HG02943 (cell line): ENCODE data around the gene FBXL17.

Experiments
- ATAC-seq: cut with Tn5 transposase; IDR thresholded peaks from one replicate; pipeline ENCODE4 v1.9.1; 2021; ENCODE audit warnings: mild to moderate bottlenecking, low read depth, moderate library complexity; ENCODE audit not compliant: unreplicated experiment

The FBXL17 gene

GRCh38 chr5:107968406-107968843 lies 413.5 kb downstream of the FBXL17 start:
- ATAC-seq, result no peak

- ATAC-seq, result no peak
Measured at GRCh38 chr5:107966201-107966600, 415.7 kb downstream of the FBXL17 start.

GRCh38 chr5:107964722-107965121 lies 417.2 kb downstream of the FBXL17 start:
- ATAC-seq, result no peak

- no peak for ATAC-seq
Measured at GRCh38 chr5:107959573-107960279, 422.2 kb downstream of the FBXL17 start.

GRCh38 chr5:107958861-107959260 lies 423.0 kb downstream of the FBXL17 start:
- ATAC-seq, result no peak

DNA sequence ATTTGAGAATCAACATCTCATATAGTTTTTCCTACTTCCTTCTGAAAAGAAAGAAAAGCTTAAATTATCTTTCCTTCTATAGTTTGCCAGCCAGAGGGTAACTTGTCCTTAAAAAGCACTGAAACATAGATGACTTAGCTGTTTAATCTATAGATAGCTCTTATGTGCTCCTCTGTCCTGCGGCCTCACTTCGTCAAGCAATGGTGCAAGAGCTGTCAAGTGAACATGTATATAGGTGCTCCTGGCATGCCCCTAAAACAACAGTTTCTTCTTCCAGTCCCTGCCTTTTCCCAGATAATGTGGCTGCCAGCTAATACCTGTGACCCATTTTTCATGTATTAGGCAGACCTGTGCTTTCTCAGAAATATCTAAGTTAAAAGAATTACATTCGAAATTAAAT lies 423.5 kb downstream of the FBXL17 start:
- no peak for ATAC-seq

DNA sequence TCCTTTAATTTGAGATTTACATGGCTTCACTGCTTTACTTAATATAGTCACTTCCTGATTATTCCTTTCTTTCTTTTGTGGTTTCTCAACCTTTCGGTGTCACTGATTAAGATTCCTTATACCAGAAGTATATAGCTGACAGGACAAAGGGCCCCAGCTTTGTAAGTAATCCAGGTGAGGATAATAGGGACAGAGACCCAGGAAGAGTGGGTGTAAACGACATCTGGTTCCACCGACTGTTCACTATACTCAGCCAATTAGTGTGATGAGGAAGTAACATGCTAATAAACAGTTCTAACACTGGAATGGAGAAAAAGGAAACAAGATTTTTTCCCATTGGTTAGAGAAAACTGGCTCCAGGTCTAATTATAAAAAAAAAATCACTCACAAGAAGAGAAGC lies 424.8 kb downstream of the FBXL17 start:
- ATAC-seq, result no peak

GRCh38 chr5:107955321-107955720 lies 426.6 kb downstream of the FBXL17 start:
- ATAC-seq, result no peak

GRCh38 chr5:107954254-107954653 lies 427.6 kb downstream of the FBXL17 start:
- ATAC-seq, result no peak

- ATAC-seq, result no peak
Measured at GRCh38 chr5:107952450-107952849, 429.4 kb downstream of the FBXL17 start.

DNA sequence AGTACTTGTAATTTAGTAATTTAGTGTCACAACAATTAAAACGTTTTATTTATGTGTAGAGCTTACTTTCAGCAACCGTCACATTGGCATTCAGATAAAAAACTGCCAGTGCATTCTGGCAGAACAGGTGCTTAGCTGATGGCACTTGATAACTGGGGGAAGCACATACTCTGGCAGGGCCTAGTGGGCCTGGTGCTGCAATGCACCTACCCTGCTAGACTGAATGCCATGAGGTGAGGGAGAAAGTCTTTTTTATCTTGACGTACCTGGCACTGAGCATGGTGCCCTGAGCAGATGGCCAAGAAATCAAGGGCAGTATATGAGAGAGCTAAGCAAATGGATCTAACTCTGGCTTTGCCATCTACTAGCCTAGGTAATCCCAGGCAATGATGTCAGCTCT lies 430.6 kb downstream of the FBXL17 start:
- no peak for ATAC-seq

DNA sequence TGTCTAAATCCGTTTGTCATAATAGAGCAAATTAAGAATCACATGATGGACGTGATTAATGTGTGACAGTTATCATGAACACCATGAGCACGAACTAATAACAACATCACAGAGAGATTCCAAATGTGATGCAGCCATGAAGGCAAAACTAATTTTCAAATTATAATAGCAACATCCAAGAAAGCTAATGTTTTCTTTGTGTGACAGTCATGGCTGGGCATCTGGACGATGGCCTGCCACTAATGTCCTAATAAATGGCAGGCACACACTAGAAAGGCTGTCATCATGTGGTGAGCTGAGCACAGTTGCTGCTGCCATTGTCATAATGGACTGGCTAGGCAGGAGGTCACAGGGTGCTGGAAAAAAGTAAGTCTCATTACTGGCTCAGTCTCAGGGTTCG lies 431.1 kb downstream of the FBXL17 start:
- ATAC-seq, result no peak

DNA sequence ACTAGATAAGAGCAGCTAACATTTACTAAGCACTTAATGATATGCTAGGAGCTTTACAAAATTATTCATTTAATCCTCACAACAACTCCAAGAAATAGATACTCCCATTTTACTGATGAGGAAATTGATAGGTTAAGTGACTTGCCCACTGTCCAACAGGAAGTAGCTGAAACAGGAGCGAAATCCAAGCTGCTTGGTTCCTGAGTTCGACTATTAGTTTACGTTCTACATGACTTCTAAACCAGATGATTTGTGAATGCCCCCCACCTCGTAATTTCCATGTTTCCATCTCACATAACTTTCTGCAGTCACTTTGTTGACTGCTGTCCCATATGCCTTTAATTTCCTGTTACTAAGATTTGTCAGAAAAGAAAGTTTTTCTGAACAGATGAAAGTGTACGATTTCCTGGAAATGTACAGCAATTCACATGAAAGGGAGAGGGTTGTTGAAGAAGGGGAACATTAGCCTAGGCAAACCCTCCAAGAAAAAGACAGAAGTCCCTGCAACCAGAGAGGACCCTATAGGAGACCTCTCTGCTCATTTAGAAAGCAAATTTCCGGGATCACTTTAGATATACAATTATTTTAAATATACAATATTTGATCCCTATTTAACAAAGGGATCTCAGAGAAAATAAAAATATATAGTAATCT lies 432.1 kb downstream of the FBXL17 start:
- ATAC-seq, result no peak

- ATAC-seq, result no peak
Measured at GRCh38 chr5:107948377-107948776, 433.5 kb downstream of the FBXL17 start.

- no peak for ATAC-seq
Measured at GRCh38 chr5:107945061-107945460, 436.8 kb downstream of the FBXL17 start.

DNA sequence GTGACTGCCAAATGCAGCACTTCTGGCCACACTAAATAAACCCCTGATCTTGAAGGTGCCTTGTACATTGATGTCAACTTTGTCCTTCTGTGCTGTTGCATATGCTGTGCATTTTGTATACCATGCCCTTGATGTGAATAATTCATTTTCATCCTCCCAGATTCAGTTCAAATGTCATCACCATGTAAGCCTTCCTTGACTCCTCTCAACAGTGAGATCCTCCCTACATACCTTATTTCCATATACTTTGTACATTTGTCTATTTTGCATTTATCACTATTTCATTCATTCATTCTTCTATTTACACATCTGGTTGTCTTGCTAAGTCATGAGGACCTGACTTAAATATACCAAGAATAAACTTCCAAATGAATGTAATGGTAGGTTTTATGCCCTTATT lies 438.0 kb downstream of the FBXL17 start:
- no peak for ATAC-seq

DNA sequence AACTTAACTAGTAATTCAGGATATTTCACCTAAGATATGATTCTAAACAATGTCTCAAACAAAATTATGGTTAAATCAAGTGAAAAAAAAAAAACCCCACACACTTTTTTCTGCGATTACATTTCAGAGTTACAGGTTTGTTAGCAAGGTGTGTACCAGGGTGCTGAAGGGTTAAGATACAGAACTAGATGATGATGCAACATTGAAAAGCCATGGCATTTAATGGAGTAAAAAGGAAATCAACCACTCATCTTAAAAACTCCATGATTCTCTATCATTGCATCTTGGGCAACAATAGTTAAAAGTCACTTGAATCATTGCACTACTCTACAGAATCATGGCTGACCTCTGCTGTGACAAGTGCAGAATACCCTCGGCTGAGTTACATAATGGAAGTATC lies 440.9 kb downstream of the FBXL17 start:
- ATAC-seq, result no peak

DNA sequence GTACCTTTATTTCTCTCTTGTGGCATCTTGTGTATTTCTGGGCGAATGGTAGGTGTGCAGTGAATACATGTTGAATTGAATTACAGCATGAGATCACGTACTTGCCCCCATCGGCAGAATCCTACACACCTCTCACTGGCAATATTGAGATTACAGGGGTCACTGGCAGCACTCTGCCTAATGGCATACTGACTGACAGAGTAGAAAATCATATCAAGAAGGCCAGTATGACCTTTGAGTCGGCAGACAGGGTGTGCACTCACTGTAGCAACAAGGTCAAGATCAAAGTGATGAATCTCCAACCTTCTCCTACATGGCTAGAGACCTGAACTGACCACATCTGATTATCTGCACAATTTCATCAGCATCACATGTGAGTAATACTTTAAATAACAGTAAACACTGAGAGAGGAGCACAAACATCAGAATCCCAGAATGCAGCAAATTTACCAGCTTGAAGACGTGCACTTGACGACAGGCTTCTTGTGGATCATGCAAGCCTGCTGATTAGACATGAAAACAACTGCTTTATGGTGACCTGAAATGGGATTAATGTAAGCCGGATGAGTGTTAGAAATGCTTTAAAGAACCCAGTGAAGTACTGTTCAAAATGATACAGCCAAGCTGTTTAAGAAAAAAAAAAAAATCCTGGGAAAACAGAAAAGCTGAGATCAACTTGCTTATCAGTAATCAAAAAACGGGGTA lies 444.1 kb downstream of the FBXL17 start:
- ATAC-seq, result no peak

- no peak for ATAC-seq
Measured at GRCh38 chr5:107937204-107937603, 444.7 kb downstream of the FBXL17 start.

- ATAC-seq, result no peak
Measured at GRCh38 chr5:107936515-107936914, 445.4 kb downstream of the FBXL17 start.

- ATAC-seq, result no peak
Measured at GRCh38 chr5:107935645-107936044, 446.3 kb downstream of the FBXL17 start.

DNA sequence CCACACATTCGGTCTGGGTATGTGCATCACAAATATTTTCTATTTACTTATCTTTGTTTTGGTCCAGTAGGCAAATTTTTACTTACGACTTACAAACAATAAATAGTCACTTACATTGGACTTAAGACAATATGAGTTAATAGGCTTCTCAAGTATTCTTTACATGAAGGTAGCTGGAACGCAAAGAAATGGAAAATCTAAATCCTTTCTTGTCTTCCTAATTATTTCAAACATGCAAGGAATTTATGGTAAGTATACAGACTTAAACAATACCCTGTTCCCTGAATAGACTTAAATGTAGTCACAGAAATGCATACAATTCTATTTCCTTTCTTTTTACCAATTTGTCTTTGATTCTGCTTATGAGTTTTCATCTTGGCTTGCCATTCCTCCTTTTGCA lies 448.6 kb downstream of the FBXL17 start:
- no peak for ATAC-seq
